PC-9 (cell line): ENCODE results near the gene FANCL. TPM values are rescaled to one million over a fixed set of nuclear protein-coding genes. Genes with fewer than 3 reads are reported as not detected.
A peak's percentile ranks its signal among the peaks of the same experiment; 100 is the strongest.
"Not testable (repeated sequence)": the region's sequence is repeated elsewhere in the genome, so short reads cannot be mapped to it uniquely, and the experiment has no call there.

Experiments used
- BruUV-seq: library from RNA; stranded (reverse); fragments of 400-500 nt; replicated peaks from 2 replicates; lab custom pipeline; 2021; lab: Mats Ljungman, UMichigan
- CTCF ChIA-PET: fragments of 300-600 bp; sonication (Branson Sonifier 250); formaldehyde crosslinking; loops from one replicate; lab custom pipeline; 2022; ENCODE audit warnings: antibody characterized with exemption; lab: Charles Lee
- POLR2A ChIA-PET: fragments of 300-600 bp; sonication (Branson Sonifier 250); formaldehyde crosslinking; loops from one replicate; lab custom pipeline; 2022; ENCODE audit warnings: antibody characterized with exemption; ENCODE audit not compliant: unreplicated experiment; lab: Charles Lee
- DNase-seq, 2 experiments: peaks; one replicate each; pipeline versions ENCODE4 v3.0.0 to v3.0.0-alpha.2; 2015 to 2022; ENCODE audit warnings: mixed read lengths in 1 of 2
- H2AFZ ChIP-seq: fragments of 200-600 bp; sonication (generic); 2 replicates; pipeline ENCODE4 v1.8.1; 2017; ENCODE audit warnings: antibody characterized with exemption
- H3F3A ChIP-seq: fragments of 200-600 bp; sonication (generic); 2 replicates; pipeline ENCODE4 v1.8.1; 2017; ENCODE audit warnings: antibody characterized with exemption, mild to moderate bottlenecking, low read depth; ENCODE audit not compliant: insufficient read depth
- H3K27ac ChIP-seq: fragments of 200-600 bp; sonication (generic); 2 replicates; pipeline ENCODE4 v1.6.1; 2016; ENCODE audit warnings: mixed run types
- H3K27me3 ChIP-seq: fragments of 200-600 bp; sonication (generic); 2 replicates; pipeline ENCODE4 v1.6.1; 2016; ENCODE audit warnings: low read depth, mixed run types; ENCODE audit not compliant: insufficient read depth
- H3K36me3 ChIP-seq: fragments of 200-600 bp; sonication (generic); 2 replicates; pipeline ENCODE4 v1.6.1; 2016; ENCODE audit warnings: low read depth, mixed run types
- H3K4me1 ChIP-seq: fragments of 200-600 bp; sonication (generic); replicated peaks from 2 replicates; pipeline ENCODE4 v1.6.1; 2016; ENCODE audit warnings: mixed run types; ENCODE audit not compliant: insufficient read depth
- H3K4me2 ChIP-seq: fragments of 200-600 bp; sonication (generic); 2 replicates; pipeline ENCODE4 v1.6.1; 2017; ENCODE audit warnings: mixed run types
- H3K4me3 ChIP-seq: fragments of 200-600 bp; sonication (generic); 2 replicates; pipeline ENCODE4 v1.6.1; 2016; ENCODE audit warnings: mixed run types
- H3K79me2 ChIP-seq: fragments of 200-600 bp; sonication (generic); 2 replicates; pipeline ENCODE4 v1.6.1; 2017; ENCODE audit warnings: low read depth, mixed run types
- H3K9me2 ChIP-seq: fragments of 200-600 bp; sonication (generic); 2 replicates; pipeline ENCODE4 v1.8.1; 2017; ENCODE audit warnings: mild to moderate bottlenecking; ENCODE audit not compliant: insufficient read depth
- H3K9me3 ChIP-seq: fragments of 200-600 bp; sonication (generic); 2 replicates; pipeline ENCODE4 v1.8.1; 2016; ENCODE audit warnings: low read depth; ENCODE audit not compliant: insufficient read depth
- H4K20me1 ChIP-seq: fragments of 200-600 bp; sonication (generic); 2 replicates; pipeline ENCODE4 v1.8.1; 2017; ENCODE audit not compliant: insufficient read depth
- EZH2 ChIP-seq: fragments of 200-600 bp; sonication (generic); IDR thresholded peaks from 2 replicates; pipeline ENCODE4 v1.8.0; 2017; ENCODE audit warnings: antibody characterized with exemption, low read depth
- intact Hi-C: fragments of 100-400 bp; cut with micrococcal nuclease; formaldehyde crosslinking; loops from one replicate; pipeline ENCODE4 v1.10.0; 2022; ENCODE audit not compliant: unreplicated experiment
- total RNA-seq: library from RNA; stranded (reverse); gene quantifications from 2 replicates; pipeline ENCODE4 v1.2.3, GENCODE V29; 2021
- TF ChIP-seq, protein P1 (sequence below): fragments of 200-600 bp; sonication (generic); conservative IDR thresholded peaks from 2 replicates; pipeline ENCODE4 v1.6.1; 2017; ENCODE audit warnings: mixed run types, antibody characterized with exemption, mild to moderate bottlenecking, moderate library complexity

FANCL gene
- total RNA-seq, 1 experiment from 2014 or later: 51.8 TPM

- CTCF ChIA-PET: no interaction called here
- H2AFZ ChIP-seq: no peak overlapping the region
- intact Hi-C loops: no loop called here
Observed at GRCh38 chr2:58194458-58194857, 46.7 kb downstream of the FANCL start.

GRCh38 chr2:58187022-58187421, 54.1 kb downstream of the FANCL start:
- H3F3A ChIP-seq, DNase-seq, intact Hi-C loops, H3K36me3 ChIP-seq, H3K9me2 ChIP-seq, POLR2A ChIA-PET, H3K79me2 ChIP-seq, H4K20me1 ChIP-seq, H3K9me3 ChIP-seq, H3K27ac ChIP-seq, H3K4me2 ChIP-seq, H2AFZ ChIP-seq, BruUV-seq, CTCF ChIA-PET, H3K4me1 ChIP-seq, H3K27me3 ChIP-seq, H3K4me3 ChIP-seq: not testable (repeated sequence)

More at GRCh38 chr2:58194458-58194857, 46.7 kb downstream of the FANCL start:
- Histone ChIP-seq H3K27me3 (no peaks in the 10 kb centered on the region), H3K4me2 (no peak overlapping the region), H3K79me2 (no peaks in the 10 kb centered on the region), H3K4me1 (no peaks in the 10 kb centered on the region), H3K27ac (no peak overlapping the region), H3K9me2 (no peaks in the 10 kb centered on the region), H3K36me3 (peaks cover 9% of the 10 kb centered on the region), H3K4me3 (no peak overlapping the region), H3F3A (no peaks in the 10 kb centered on the region), H4K20me1 (no peaks in the 10 kb centered on the region), H3K9me3 (no peaks in the 10 kb centered on the region)
- BruUV-seq: no TSS peak
- TF ChIP-seq, protein P1, sequence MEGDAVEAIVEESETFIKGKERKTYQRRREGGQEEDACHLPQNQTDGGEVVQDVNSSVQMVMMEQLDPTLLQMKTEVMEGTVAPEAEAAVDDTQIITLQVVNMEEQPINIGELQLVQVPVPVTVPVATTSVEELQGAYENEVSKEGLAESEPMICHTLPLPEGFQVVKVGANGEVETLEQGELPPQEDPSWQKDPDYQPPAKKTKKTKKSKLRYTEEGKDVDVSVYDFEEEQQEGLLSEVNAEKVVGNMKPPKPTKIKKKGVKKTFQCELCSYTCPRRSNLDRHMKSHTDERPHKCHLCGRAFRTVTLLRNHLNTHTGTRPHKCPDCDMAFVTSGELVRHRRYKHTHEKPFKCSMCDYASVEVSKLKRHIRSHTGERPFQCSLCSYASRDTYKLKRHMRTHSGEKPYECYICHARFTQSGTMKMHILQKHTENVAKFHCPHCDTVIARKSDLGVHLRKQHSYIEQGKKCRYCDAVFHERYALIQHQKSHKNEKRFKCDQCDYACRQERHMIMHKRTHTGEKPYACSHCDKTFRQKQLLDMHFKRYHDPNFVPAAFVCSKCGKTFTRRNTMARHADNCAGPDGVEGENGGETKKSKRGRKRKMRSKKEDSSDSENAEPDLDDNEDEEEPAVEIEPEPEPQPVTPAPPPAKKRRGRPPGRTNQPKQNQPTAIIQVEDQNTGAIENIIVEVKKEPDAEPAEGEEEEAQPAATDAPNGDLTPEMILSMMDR: no peak
- TF ChIP-seq EZH2: no peak
- POLR2A ChIA-PET: no interaction called here
- DNase-seq: no peak

DNA sequence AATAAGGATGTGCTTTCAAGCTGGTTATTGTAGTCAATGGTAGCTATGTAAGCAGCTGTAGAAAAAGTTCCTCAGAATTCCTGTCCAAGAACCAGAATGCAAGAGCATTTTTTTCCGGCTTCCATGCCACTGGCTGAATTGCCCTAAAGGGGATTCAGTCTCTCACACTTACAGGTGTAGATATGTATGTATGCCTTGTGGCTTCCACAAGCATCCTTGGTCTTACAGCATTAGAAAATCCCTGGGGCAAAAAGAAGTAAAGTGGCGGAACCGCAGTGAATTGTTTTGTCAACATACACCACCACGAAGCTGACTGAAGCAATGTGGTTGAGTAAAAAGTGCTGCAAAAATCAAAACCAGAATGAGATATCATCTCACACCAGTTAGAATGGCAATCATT, 54.6 kb downstream of the FANCL start:
- Histone ChIP-seq H3K4me2 (no peak overlapping the region), H3F3A (no peaks in the 10 kb centered on the region), H3K27me3 (no peaks in the 10 kb centered on the region), H3K36me3 (peaks cover 10% of the 10 kb centered on the region; the same call in 1 of the 2 replicates), H4K20me1 (no peaks in the 10 kb centered on the region), H3K4me3 (no peak overlapping the region), H3K4me1 (no peaks in the 10 kb centered on the region; the same call in 1 of the 2 replicates), H3K27ac (no peak overlapping the region), H3K9me2 (no peaks in the 10 kb centered on the region), H3K79me2 (no peaks in the 10 kb centered on the region), H2AFZ (no peak overlapping the region), H3K9me3 (no peaks in the 10 kb centered on the region)
- CTCF ChIA-PET: no interaction called here
- BruUV-seq: no TSS peak
- intact Hi-C loops: no loop called here
- DNase-seq: no peak
- TF ChIP-seq, protein P1: no peak
- TF ChIP-seq EZH2: no peak
- POLR2A ChIA-PET: no interaction called here

DNA sequence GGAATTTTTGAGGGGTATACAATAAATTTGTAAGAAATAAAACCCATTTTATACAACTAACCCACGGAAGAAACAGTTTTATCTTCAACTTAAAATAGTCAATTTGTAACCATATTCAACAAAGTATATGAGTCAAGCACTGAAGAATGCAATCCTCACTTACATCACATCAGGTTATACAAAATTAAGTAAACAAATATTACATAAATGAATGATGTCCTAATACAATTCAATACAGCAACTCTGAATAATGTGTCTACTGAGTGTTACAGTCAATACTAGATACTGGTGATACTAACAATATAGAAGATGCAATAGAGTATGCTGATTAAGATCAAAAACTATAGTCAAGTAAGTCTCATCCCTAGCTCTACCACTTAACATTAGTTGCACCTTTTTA, 58.6 kb downstream of the FANCL start:
- no peaks in the 10 kb centered on the region for H3K9me3 ChIP-seq
- no peaks in the 10 kb centered on the region for H4K20me1 ChIP-seq
- H3K79me2 ChIP-seq: no peaks in the 10 kb centered on the region
- peak in 1 of 2 experiments; percentile 54 for DNase-seq
- no peak overlapping the region for H2AFZ ChIP-seq
- H3K4me3 ChIP-seq: no peak overlapping the region
- ChIA-PET POLR2A (no interaction called here), CTCF (no interaction called here)
- H3K27me3 ChIP-seq: no peaks in the 10 kb centered on the region
- TF ChIP-seq EZH2: no peak
- TF ChIP-seq, protein P1: no peak
- H3K9me2 ChIP-seq: no peaks in the 10 kb centered on the region
- no peak overlapping the region for H3K27ac ChIP-seq
- no peaks in the 10 kb centered on the region; the same call in 1 of the 2 replicates for H3K4me1 ChIP-seq
- H3F3A ChIP-seq: no peaks in the 10 kb centered on the region
- no TSS peak for BruUV-seq
- H3K36me3 ChIP-seq: peaks cover 7% of the 10 kb centered on the region; the same call in 1 of the 2 replicates
- intact Hi-C loops: no loop called here
- no peak overlapping the region for H3K4me2 ChIP-seq
